Stimulated activated naive B cell treated with anti-CD40 and anti-IgM and Interleukin-4, amounts not matched to agents 10 μg/mL and 1 μg/mL and 100 μg/mL, for 72 hours (primary cell): Measurements from ENCODE around the gene ZCRB1.
A peak's percentile ranks its signal among the peaks of the same experiment; 100 is the strongest.

Experiments
- ATAC-seq, 2 donors: fragments of 150-1000 bp; cut with Tn5 transposase; replicated peaks; 2 replicates each; pipeline ENCODE4 v1.10.0; 2021; ENCODE audit warnings: moderate library complexity in 1 of 2
- DNase-seq: peaks from one replicate; pipeline ENCODE4 v3.0.0; 2021
- H3K27ac Mint-ChIP-seq: one replicate; pipeline ENCODE4 v1.8.0; 2022; ENCODE audit warnings: mild to moderate bottlenecking, mixed read lengths
- H3K27me3 Mint-ChIP-seq, 2 donors: one replicate each; pipeline ENCODE4 v1.8.0; 2022; ENCODE audit warnings: mixed read lengths in 2 of 2
- H3K36me3 Mint-ChIP-seq, 2 donors: one replicate each; pipeline ENCODE4 v1.8.0; 2022; ENCODE audit warnings: mixed read lengths in 2 of 2, mild to moderate bottlenecking in 1 of 2
- H3K4me1 Mint-ChIP-seq, 2 donors: one replicate each; pipeline ENCODE4 v1.8.0; 2022; ENCODE audit warnings: mixed read lengths in 2 of 2, mild to moderate bottlenecking in 1 of 2
- H3K4me3 Mint-ChIP-seq, 2 donors: one replicate each; pipeline ENCODE4 v1.8.0; 2022; ENCODE audit warnings: mild to moderate bottlenecking in 2 of 2, mixed read lengths in 2 of 2, moderate library complexity in 1 of 2
- H3K9me3 Mint-ChIP-seq, 2 donors: one replicate each; pipeline ENCODE4 v1.8.0; 2022; ENCODE audit warnings: mixed read lengths in 2 of 2, mild to moderate bottlenecking in 1 of 2

ZCRB1 gene

DNA sequence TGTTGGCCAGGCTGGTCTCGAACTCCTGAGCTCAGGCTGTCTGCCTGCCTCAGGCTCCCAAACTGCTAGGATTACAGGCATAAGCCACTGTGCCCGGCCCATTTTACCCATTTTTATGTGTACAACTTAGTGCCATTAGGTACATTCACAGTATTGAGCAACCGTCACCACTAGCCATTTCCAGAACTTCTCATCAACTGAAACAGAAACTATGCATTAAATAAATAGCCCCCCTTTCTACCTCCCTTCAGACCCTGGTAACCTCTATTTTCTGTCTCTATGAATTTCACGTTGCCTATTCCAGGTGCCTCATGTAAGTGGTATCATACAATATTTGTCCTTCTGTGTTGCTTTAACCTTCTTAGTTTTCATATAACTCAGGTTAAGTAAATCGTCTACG is 15.9 kb downstream of the ZCRB1 start:
- Mint-ChIP-seq H3K36me3 (peaks cover 12 to 17% of the 10 kb centered on the region in 2 donors), H3K4me3 (no peak overlapping the region), H3K9me3 (no peaks in the 10 kb centered on the region), H3K27ac (no peak overlapping the region), H3K27me3 (no peaks in the 10 kb centered on the region), H3K4me1 (no peaks in the 10 kb centered on the region)
- DNase-seq (no peak), ATAC-seq (no peak)

- no peaks in the 10 kb centered on the region for H3K4me1 Mint-ChIP-seq
- no peak for ATAC-seq
- no peak for DNase-seq
- H3K27me3 Mint-ChIP-seq: no peaks in the 10 kb centered on the region
- H3K9me3 Mint-ChIP-seq: no peaks in the 10 kb centered on the region
- no peak overlapping the region for H3K4me3 Mint-ChIP-seq
- peaks cover 6 to 12% of the 10 kb centered on the region in 2 donors for H3K36me3 Mint-ChIP-seq
- no peak overlapping the region for H3K27ac Mint-ChIP-seq
Measured at GRCh38 chr12:42308390-42308789, 17.5 kb downstream of the ZCRB1 start.

DNA sequence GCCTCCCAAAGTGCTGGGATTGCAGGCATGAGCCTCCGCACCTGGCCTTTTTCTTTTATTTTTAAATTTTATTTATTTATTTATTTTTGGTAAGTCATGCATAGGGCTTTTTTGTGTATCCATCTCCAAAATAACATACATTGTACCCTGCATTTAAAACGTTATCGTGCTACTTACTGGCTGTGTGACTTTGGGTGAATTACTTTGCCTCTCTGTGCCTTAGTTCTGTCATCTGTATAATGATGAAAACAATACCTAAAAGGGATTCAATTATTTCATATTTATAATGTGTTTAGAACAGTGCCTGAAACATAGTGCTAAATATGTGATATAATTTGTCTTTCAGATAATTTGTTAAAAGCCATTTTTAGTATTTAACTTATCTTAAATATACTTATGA is 19.6 kb downstream of the ZCRB1 start:
- H3K27ac Mint-ChIP-seq: no peak overlapping the region
- H3K4me3 Mint-ChIP-seq: no peak overlapping the region
- H3K4me1 Mint-ChIP-seq: no peaks in the 10 kb centered on the region
- no peaks in the 10 kb centered on the region for H3K9me3 Mint-ChIP-seq
- no peak for DNase-seq
- H3K36me3 Mint-ChIP-seq: peaks cover 3 to 4% of the 10 kb centered on the region in 2 donors
- H3K27me3 Mint-ChIP-seq: no peaks in the 10 kb centered on the region
- ATAC-seq: no peak

DNA sequence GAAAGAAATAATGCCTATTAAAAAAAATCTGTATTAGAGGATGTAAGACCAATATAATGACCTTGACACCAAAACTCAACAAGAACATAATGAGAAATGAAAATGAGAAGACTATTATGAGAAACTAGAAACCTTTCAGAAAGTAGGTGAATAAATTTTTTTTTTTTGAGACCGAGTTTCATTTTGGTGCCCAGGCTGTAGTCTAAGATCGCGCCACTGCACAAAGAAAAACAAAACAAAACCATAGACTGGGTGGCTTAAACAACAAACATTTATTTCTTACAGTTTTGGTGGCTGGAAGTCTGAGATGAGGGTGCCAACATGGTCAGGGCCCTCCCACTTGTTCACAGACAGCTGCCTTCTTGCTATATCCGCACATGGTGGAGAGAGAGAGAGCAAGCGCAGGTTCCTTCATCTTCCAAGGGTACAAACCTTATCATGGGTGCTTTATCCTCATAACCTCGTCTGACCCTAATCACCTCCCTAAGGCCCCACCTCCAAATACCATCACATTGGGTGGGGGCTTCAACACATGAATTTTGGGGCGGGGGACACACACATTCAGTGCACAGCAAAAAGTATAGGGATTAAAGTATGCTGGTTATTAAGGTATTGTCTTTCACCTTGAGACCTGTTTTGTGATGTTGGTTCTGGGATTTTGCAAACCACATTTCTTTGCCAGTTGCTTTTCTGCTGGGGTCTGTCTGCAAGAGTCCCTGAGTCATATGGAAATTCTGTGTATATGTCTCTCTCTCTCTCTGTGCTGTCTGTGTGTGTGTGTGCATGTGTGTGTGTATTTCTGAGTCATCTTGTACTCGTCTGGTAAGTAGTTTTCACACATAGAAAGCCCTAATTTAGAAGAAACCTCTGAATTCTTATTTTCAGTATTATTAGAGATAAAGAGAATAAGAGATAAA is 26.2 kb downstream of the ZCRB1 start:
- ATAC-seq (peak; percentile 92 to 96), DNase-seq (peak; percentile 64)
- Mint-ChIP-seq H3K4me1 (peaks cover 6 to 24% of the 10 kb centered on the region in 2 donors), H3K4me3 (no peak overlapping the region), H3K36me3 (no peaks in the 10 kb centered on the region), H3K9me3 (no peaks in the 10 kb centered on the region), H3K27ac (no peak overlapping the region), H3K27me3 (no peaks in the 10 kb centered on the region)

GRCh38 chr12:42298887-42299286 is 27.0 kb downstream of the ZCRB1 start:
- Mint-ChIP-seq H3K27ac (no peak overlapping the region), H3K9me3 (no peaks in the 10 kb centered on the region), H3K4me1 (peaks cover 6 to 24% of the 10 kb centered on the region in 2 donors), H3K36me3 (no peaks in the 10 kb centered on the region), H3K4me3 (no peak overlapping the region), H3K27me3 (no peaks in the 10 kb centered on the region)
- no peak for DNase-seq
- no peak for ATAC-seq

- no peaks in the 10 kb centered on the region for H3K9me3 Mint-ChIP-seq
- peaks cover 6 to 24% of the 10 kb centered on the region in 2 donors for H3K4me1 Mint-ChIP-seq
- no peaks in the 10 kb centered on the region for H3K27me3 Mint-ChIP-seq
- H3K36me3 Mint-ChIP-seq: no peaks in the 10 kb centered on the region
- H3K27ac Mint-ChIP-seq: no peak overlapping the region
- no peak for DNase-seq
- no peak overlapping the region for H3K4me3 Mint-ChIP-seq
- no peak for ATAC-seq
Measured at GRCh38 chr12:42296503-42297109, 29.3 kb downstream of the ZCRB1 start.

DNA sequence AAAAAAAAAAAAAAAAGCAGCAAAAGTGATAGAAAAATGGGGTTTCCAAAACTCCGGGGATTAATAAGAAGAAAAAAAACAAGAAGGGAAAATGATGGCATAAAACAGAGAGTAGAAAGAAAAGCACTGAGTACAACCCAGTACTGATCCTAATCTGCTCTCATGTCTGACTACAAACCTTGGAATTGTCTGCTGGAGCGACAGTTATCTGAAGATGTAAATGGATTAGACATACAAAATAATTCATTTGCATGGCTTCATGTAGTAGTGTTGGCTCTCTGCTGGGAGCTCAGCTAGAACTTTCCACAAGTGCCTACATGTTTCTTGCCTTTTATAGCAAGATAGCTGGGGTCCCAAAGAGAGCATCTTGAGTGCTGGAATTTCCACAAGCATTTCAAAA is 34.2 kb downstream of the ZCRB1 start:
- Mint-ChIP-seq H3K9me3 (no peaks in the 10 kb centered on the region), H3K4me1 (no peaks in the 10 kb centered on the region), H3K27ac (no peak overlapping the region), H3K4me3 (no peak overlapping the region), H3K27me3 (peaks cover 10 to 12% of the 10 kb centered on the region in 2 donors), H3K36me3 (no peaks in the 10 kb centered on the region)
- ATAC-seq (no peak), DNase-seq (no peak)

DNA sequence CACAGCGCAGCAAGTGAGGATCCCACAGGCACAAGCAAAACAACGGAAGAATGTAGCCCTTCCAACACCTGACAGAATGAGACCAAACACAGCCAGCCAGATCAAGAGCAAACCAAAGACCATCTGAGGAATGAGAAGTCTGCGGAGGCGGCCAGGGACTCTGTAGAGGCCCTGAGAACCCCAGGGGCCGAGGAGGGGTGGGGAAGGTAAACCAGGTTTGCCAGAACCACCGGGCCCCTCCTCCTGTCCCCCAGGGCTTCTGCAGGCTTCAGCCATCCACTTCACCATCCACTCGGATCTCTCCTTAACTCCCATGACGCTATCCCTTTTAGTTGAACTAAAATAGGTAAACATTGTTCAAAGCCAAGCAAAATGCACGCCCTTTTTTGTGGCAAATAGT is 37.4 kb downstream of the ZCRB1 start:
- no peak for DNase-seq
- H3K4me3 Mint-ChIP-seq: no peak overlapping the region
- peaks cover 10 to 12% of the 10 kb centered on the region in 2 donors for H3K27me3 Mint-ChIP-seq
- H3K36me3 Mint-ChIP-seq: no peaks in the 10 kb centered on the region
- H3K27ac Mint-ChIP-seq: no peak overlapping the region
- no peak for ATAC-seq
- peaks cover 0 to 5% of the 10 kb centered on the region in 2 donors for H3K4me1 Mint-ChIP-seq
- no peaks in the 10 kb centered on the region for H3K9me3 Mint-ChIP-seq

DNA sequence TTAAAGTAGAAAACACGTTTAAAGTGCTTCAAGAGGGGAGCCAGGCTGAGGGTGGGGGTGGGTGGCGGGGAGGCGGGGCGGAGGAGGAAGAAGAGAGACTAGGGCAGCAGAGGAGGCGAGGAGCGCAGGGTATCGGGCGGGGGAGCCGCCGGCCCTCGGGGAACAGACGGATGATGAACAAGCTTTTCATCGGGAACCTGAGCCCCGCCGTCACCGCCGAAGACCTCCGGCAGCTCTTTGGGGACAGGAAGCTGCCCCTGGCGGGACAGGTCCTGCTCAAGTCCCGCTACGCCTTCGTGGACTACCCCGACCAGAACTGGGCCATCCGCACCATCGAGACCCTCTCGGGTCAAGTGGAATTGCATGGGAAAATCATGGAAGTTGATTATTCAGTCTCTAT is 39.2 kb downstream of the ZCRB1 start:
- no peak overlapping the region for H3K4me3 Mint-ChIP-seq

GRCh38 chr12:42285431-42285830 is 40.5 kb downstream of the ZCRB1 start:
- DNase-seq (no peak), ATAC-seq (no peak)
- no peak overlapping the region for H3K4me3 Mint-ChIP-seq
- H3K36me3 Mint-ChIP-seq: no peaks in the 10 kb centered on the region
- H3K4me1 Mint-ChIP-seq: peaks cover 0 to 5% of the 10 kb centered on the region in 2 donors
- no peaks in the 10 kb centered on the region for H3K9me3 Mint-ChIP-seq
- H3K27me3 Mint-ChIP-seq: peaks cover 10 to 12% of the 10 kb centered on the region in 2 donors
- H3K27ac Mint-ChIP-seq: no peak overlapping the region

More for the DNA sequence above, 39.2 kb downstream of the ZCRB1 start:
- DNase-seq (no peak), ATAC-seq (no peak)
- H3K4me1 Mint-ChIP-seq: peaks cover 0 to 5% of the 10 kb centered on the region in 2 donors
- no peaks in the 10 kb centered on the region for H3K36me3 Mint-ChIP-seq
- peaks cover 10 to 12% of the 10 kb centered on the region in 2 donors for H3K27me3 Mint-ChIP-seq
- H3K27ac Mint-ChIP-seq: no peak overlapping the region
- H3K9me3 Mint-ChIP-seq: no peaks in the 10 kb centered on the region

DNA sequence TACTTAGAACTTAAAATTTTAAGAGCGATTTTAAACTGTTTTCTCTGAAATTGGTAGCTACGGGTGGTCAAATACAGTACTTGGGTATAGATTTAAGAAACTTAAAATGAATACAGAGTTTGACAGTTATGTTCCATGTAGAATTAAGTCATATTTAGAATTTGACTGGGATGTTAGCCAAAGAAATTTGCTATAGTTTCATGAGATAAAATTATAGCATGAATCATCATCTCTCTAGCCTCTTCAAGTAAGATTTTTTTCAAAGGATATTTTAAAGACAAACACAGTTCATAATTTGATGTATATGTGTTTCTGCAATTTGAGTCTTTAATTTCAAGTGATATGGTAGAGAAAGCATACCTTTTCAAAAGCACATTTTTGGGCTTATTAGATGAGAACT is 41.0 kb downstream of the ZCRB1 start:
- H3K27ac Mint-ChIP-seq: no peak overlapping the region
- no peaks in the 10 kb centered on the region for H3K9me3 Mint-ChIP-seq
- ATAC-seq (no peak), DNase-seq (no peak)
- peaks cover 10 to 12% of the 10 kb centered on the region in 2 donors for H3K27me3 Mint-ChIP-seq
- peaks cover 0 to 5% of the 10 kb centered on the region in 2 donors for H3K4me1 Mint-ChIP-seq
- no peaks in the 10 kb centered on the region for H3K36me3 Mint-ChIP-seq
- H3K4me3 Mint-ChIP-seq: no peak overlapping the region

DNA sequence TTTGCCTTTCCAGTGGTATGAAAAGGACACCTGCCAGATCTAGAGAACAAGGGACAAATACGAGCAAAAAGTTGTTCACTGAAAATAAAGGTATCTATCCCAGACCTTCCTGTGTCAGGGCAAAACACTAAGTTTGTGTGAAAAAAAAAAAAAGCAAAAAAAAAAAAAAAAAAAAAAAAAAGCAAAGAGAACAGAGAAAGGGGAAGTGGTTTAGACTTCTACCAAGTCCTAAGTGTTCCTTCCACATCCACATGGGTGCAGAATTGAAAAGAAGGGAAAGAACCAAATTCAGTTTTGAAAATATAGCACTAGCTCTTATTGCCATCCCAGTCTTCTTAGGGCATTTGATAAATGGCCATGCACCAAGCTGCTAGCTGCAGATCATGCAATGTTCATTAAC is 41.7 kb downstream of the ZCRB1 start:
- peaks cover 7% of the 10 kb centered on the region in 2 donors for H3K27me3 Mint-ChIP-seq
- peaks cover 0 to 5% of the 10 kb centered on the region in 2 donors for H3K4me1 Mint-ChIP-seq
- no peaks in the 10 kb centered on the region for H3K9me3 Mint-ChIP-seq
- DNase-seq: no peak
- no peaks in the 10 kb centered on the region for H3K36me3 Mint-ChIP-seq
- no peak overlapping the region for H3K4me3 Mint-ChIP-seq
- peak; percentile 48 to 63 for ATAC-seq
- no peak overlapping the region for H3K27ac Mint-ChIP-seq

DNA sequence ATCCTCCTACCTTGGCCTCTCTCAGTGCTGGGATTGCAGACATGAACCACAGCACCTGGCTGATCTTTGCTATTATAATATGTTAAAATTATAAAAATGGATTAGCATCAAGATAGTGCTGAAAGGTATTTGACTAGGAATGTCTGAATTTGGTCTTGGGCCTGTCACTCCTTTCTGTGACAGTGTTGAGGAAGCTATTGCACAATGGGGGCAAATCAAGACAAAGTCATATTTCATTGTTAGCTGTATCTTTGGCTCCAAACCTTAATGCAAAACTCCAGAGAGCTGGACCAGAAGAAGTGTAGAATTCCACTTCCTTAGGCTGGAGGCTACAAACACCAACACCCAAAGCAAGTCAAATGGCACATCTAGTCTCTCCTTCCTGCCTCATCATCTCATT is 42.2 kb downstream of the ZCRB1 start:
- H3K4me1 Mint-ChIP-seq: peaks cover 0 to 5% of the 10 kb centered on the region in 2 donors
- H3K36me3 Mint-ChIP-seq: no peaks in the 10 kb centered on the region
- H3K27ac Mint-ChIP-seq: no peak overlapping the region
- no peak overlapping the region for H3K4me3 Mint-ChIP-seq
- no peak for DNase-seq
- H3K27me3 Mint-ChIP-seq: peaks cover 6 to 7% of the 10 kb centered on the region in 2 donors
- H3K9me3 Mint-ChIP-seq: no peaks in the 10 kb centered on the region
- ATAC-seq: peak in 1 of 2 donors; percentile 16

- H3K4me1 Mint-ChIP-seq: peaks cover 0 to 5% of the 10 kb centered on the region in 2 donors
- DNase-seq (no peak), ATAC-seq (no peak)
- peaks cover 3 to 4% of the 10 kb centered on the region in 2 donors for H3K27me3 Mint-ChIP-seq
- H3K4me3 Mint-ChIP-seq: no peak overlapping the region
- H3K27ac Mint-ChIP-seq: no peak overlapping the region
- no peaks in the 10 kb centered on the region for H3K36me3 Mint-ChIP-seq
- no peaks in the 10 kb centered on the region for H3K9me3 Mint-ChIP-seq
Measured at GRCh38 chr12:42282294-42282693, 43.6 kb downstream of the ZCRB1 start.

DNA sequence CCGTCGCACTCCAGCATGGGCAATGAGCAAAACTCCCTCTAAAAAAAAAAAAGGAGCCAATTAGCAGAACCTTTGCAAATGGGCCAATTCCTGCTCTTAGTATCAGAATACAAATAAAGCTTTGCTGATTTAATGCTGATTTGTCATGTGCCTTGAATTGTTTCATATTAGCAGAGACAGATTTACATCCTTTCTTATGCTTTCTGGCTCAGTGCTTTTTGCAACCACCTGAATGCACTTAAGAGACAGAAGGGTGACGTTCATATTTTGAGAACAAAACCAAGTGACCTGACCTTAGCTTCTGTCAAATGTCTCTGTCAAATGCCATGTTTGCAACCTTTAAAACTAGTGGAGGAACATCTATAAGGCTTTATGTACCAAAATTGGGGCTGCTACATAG is 44.0 kb downstream of the ZCRB1 start:
- Mint-ChIP-seq H3K9me3 (no peaks in the 10 kb centered on the region), H3K27me3 (peaks cover 4 to 6% of the 10 kb centered on the region in 2 donors), H3K4me3 (no peak overlapping the region), H3K36me3 (no peaks in the 10 kb centered on the region), H3K27ac (no peak overlapping the region), H3K4me1 (peaks cover 0 to 5% of the 10 kb centered on the region in 2 donors)
- DNase-seq (no peak), ATAC-seq (no peak)
